GM10248 (cell line): Measurements from ENCODE around the gene PWWP2B.

Source experiments
- CTCF ChIA-PET: fragments of 300-600 bp; sonication (Branson Sonifier 250); formaldehyde crosslinking; extraction: SDS; loops from one replicate; lab custom pipeline; 2021; ENCODE audit warnings: antibody characterized with exemption; lab: Yijun Ruan, JAX
- POLR2A ChIA-PET: fragments of 350-650 bp; sonication (Branson Sonifier 250); formaldehyde crosslinking; extraction: SDS; loops from one replicate; lab custom pipeline; 2020; ENCODE audit warnings: antibody characterized with exemption; lab: Yijun Ruan, JAX
- DNase-seq: peaks from one replicate; pipeline ENCODE4 v3.0.0; 2012; ENCODE audit errors: extremely low spot score
- TF ChIP-seq, protein P1 (sequence below): IDR thresholded peaks from 2 replicates; pipeline ENCODE4 v1.5.1; 2012; ENCODE audit warnings: mild to moderate bottlenecking, low read depth; ENCODE audit errors: extremely low read depth, missing control alignments, control extremely low read depth

The PWWP2B gene

DNA sequence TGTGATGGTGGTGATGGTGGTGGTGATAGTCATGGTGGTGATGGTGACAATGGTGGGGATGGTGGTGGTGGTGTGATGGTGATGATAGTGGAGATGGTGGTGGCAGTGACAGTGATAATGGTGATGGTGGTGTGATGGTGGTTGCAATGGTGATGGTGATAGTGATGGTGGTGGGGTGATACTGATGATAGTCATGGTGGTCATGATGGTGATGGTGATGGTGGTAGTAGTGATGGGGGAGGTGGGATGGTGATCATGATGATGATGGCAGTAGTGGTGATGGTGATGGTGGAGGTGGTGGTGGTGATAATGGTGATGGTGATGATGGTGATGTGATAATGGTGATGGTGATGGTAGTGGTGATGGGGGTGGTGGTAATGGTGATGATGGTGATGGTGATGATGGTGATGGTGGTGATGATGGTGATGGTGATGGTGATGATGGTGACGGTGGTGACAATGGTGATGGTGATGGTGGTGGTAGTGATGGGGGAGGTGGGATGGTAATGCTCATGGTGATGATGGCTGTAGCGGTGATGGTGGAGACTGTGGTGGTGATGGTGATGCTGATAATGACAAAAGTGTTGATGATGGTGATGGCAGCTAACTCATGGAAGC lies 4.7 kb upstream of the PWWP2B start:
- TF ChIP-seq, protein P1, sequence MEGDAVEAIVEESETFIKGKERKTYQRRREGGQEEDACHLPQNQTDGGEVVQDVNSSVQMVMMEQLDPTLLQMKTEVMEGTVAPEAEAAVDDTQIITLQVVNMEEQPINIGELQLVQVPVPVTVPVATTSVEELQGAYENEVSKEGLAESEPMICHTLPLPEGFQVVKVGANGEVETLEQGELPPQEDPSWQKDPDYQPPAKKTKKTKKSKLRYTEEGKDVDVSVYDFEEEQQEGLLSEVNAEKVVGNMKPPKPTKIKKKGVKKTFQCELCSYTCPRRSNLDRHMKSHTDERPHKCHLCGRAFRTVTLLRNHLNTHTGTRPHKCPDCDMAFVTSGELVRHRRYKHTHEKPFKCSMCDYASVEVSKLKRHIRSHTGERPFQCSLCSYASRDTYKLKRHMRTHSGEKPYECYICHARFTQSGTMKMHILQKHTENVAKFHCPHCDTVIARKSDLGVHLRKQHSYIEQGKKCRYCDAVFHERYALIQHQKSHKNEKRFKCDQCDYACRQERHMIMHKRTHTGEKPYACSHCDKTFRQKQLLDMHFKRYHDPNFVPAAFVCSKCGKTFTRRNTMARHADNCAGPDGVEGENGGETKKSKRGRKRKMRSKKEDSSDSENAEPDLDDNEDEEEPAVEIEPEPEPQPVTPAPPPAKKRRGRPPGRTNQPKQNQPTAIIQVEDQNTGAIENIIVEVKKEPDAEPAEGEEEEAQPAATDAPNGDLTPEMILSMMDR = no peak
- no peak for DNase-seq
- ChIA-PET CTCF (no interaction called here), POLR2A (no interaction called here)

DNA sequence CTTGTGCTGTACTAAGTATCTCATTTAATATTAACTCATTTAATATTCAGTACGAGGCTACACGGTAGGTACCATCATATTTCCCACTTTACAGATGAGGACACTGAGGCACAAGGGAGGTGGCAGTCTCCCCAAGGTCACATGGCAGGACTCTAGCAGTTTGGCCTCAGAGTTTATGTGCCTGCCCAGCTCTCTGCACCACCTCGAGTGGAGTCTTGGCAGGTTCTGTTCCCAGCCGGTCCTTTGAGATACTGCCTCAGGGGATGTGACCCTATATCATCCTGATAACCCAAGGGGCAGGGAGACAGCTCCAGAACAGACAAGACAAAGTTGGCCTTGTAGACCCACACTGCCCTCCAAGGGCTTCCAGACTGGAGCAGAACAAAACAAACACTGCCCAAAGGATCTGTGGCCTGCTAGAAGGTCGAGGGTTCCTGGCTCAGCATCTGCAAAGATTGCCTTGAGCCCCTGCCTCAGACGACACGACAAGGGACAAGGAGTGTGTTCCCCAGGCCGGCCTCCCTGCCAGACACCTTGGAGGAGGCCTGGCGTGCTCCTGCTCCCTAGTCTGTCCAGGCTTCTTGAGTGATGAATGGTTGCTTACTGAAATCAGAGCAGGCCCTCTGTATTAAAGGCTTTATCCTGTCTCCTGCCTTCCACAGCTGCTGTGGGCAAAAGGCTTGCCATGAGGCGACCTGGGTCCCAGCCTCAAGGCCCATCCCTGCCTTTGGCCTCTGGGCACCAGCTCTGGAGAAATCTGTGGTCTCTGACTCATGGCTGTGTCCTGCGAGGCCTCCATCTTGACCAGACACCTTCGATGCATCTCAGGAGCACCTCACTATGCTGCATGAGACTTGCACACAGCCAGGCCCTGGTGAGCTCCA lies 3.9 kb upstream of the PWWP2B start:
- CTCF ChIA-PET = no interaction called here
- POLR2A ChIA-PET = no interaction called here
- TF ChIP-seq, protein P1 = no peak
- no peak for DNase-seq

DNA sequence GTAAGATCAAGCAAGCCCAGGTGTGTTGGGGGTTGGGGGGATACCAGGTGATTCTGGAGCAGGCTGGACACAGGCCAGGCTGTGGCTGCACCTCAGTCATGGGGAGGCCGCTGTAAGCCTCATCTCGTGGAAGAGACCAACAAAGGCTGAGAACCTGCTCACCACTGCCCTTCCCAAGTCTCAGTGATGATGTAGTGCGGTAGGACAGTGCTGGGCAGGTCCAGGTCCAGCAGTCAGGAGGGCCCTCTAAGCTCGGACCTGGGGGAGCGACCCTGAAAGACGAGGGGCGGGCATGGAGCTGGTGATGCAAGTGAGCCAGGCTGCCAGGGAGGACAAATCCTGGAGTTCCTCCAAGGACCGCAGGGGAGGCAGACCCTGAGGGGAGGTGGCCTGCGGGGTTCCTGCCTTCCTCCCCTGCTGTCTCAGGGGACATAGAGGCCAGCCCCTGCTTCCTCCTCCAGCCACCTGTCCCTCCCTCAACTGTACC lies 3.3 kb upstream of the PWWP2B start:
- DNase-seq = no peak
- CTCF ChIA-PET = no interaction called here
- TF ChIP-seq, protein P1 = no peak
- POLR2A ChIA-PET = no interaction called here

DNA sequence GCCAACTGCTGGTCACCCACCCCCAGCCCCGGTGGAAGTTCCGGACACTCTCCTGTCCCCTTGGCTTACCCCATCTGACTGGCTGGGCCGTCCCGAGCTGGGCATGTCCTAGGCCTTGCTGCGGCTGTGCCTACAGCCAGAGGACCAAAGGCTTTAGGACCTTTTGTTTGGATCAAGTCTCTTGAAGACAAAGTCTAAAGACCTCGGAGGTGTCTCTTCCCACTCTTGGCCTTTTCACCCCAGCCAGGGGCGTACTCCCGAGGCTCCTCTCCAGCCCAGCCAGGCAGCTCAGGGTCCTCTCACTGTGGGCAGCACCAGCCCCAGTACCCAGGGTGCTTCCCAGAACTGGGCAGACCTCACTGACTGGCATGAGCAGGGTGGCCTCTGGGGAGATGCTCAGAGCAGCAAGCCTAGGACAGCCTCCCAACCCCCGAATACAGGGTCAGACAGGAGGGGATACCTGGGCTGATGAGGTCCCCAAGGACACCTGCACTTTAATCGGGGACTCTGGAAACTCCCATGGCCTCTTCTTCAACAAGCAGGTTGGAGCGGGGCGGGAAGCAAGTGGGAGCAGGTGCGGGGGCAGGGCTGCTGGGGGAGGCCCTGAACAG lies 2.7 kb upstream of the PWWP2B start:
- TF ChIP-seq, protein P1 = no peak
- ChIA-PET POLR2A (no interaction called here), CTCF (no interaction called here)
- DNase-seq = no peak

DNA sequence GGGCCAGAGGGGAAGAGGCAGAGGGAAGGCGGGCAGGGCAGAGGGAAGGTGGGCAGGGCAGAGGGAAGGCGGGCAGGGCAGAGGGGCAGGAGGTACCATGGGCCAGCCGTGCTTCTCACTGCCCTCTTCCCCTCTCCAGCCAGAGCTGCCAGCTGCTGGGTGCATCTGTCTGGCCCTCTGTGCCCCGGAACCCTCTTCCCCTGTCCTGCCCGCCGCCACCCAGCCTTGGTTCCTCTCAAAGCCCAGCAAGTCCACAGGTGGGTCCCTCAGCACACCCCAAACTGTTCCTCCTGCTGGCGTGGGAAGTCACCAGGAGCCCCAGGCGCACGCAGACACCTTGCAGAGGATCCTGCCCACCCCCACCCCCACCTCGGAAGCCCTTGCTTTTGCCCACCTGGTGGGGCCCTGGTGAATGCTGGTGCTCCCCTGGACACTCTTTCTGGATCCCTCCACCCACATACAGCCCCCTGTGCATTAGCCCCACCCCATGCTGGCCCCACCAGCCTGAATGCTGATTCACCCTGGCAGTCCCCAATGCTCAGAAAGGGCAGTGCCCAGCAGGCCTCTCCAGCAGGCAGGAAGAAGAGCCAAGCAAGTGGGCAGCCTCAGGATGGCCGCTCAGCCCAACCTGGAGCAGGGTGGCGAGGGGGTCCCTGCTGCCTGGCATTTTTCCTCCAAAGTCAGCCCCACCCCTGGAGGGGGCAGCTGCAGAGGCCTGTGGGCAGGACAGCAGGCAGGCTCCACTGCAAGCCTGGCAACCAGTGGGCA lies 1.9 kb upstream of the PWWP2B start:
- DNase-seq = no peak
- ChIA-PET CTCF (no interaction called here), POLR2A (no interaction called here)
- TF ChIP-seq, protein P1 = no peak

DNA sequence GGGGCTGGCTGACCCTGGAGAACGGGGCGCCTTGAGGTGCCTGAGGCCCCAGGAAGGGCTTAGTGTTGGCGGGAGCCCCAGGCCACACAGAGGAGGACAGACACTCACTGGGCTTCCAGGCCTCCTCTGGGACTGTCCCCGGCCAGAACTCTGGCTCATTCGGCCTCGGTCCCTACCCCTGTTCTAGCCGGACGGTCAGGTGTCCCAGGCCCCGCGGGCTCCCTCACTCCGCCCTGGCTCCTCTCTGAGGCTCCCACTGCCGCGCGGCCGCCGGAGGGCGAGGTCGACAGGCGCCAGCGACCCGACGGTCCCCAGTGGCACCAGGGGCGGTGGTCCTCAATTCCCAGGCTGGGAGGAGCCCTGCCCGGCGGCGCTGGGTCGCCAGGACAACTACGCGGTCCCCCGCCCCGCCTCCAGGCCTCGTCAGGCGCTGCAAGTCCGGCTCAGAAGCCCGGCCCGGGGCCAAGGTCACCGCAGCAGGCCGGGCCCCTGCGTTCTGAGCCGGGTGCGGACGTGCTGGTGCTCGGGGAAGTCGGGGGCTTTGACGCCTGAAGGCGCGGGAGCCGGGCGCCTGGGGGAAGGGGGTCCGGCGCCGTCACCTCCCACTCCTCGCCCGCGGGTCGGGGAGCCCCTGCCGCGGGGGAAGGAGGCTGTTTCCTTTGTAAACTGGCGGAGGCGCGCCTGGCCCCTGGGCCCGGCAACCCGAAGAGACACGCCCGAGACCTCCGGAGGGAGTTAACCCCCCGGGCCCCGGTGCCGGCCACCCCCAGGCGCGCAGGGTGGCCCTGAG lies 1.1 kb upstream of the PWWP2B start:
- DNase-seq = no peak
- CTCF ChIA-PET = no interaction called here
- TF ChIP-seq, protein P1 = no peak
- POLR2A ChIA-PET = no interaction called here
